ENCODE data around the gene ELAVL2.

DNA sequence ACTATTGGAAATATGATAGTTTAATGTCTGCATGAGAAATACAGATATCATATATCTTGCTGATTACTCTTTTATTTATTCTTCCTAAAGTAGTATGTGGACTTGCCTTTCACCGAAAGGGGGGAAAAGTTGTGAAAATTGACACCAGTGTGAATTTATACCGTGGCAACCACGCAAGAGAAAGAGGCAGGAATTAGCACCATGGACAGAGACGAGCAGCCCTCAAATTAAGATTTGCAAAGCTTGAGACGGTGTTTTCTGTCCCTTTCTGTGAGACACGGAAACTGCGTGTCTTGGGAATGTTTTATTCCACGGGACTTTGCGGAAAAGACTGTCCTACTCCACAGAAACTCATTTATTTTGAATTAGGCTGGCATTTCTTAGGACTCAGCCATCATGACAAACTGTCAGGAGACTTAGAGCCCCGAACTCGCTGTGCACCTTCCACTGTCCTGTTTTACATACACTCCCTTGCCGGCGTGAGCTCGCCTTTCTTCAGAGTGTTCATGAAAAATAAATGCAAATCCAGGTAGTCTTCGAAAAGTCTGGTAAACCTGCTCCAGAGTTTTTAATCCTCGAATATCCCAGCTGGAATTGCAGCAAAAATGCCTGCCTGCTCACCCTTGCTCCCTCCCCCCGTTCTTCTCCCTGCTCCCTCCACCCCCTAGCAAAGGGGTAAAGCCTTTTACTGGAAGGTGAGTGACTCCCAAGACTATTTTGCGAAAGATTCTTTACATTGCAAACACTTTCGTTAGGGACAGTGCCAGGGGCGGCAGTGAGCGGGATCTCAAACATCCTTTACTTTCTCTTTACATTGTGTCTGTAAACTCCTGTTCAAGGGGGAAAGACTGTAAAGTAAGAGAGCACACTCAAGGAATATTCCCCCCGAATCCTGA, 3.8 kb upstream of the ELAVL2 start:
- TF ChIP-seq SP1 (IDR thresholded peaks at IDR 0.05) (no peak), ARNT (IDR thresholded peaks at IDR 0.05) (no peak)
